Measurements from ENCODE around the gene GNB1. TPM values are rescaled to one million over a fixed set of nuclear protein-coding genes. Genes with fewer than 3 reads are reported as not detected.
"Not testable (repeated sequence)": the region's sequence is repeated elsewhere in the genome, so short reads cannot be mapped to it uniquely, and the experiment has no call there.

GNB1 gene
- total and polyA plus RNA-seq, 2 of the 4 experiments (the other 2 are of a cell fraction): 73.5 to 371 TPM

GRCh38 chr1:1889090-1889750 is 1.7 kb downstream of the GNB1 start:
- H3K14ac ChIP-seq (replicated peaks; ENCODE audit: low read depth, low read length): peak overlapping the region; percentile 87; the same call in 1 of the 2 replicates
- intact Hi-C loops (cut with micrococcal nuclease): loop anchor here (5.0 kb wide), 2 partner anchors 62 to 102 kb away; no protein-coding TSS in a partner anchor
- H3K79me1 ChIP-seq (ENCODE audit: low read depth in 1 of 2, low read length in 2 of 2): peaks cover 13 to 21% of the 10 kb centered on the region in 2 experiments
- no peaks in the 10 kb centered on the region for H3K9me3 ChIP-seq (ENCODE audit: control insufficient read depth, insufficient read depth, low read length)
- ATAC-seq (ENCODE audit: low read depth) (no peak), DNase-seq (peak; percentile 24)
- H2BK5ac ChIP-seq (ENCODE audit: low read depth, low read length, poor library complexity, severe bottlenecking): peak overlapping the region; percentile 28
- no peak overlapping the region for H4K5ac ChIP-seq (ENCODE audit: low read depth, low read length)
- H3K9me1 ChIP-seq (ENCODE audit: insufficient read depth, low read length): no peaks in the 10 kb centered on the region; the same call in 1 of the 2 replicates
- 17% methylated on average over 2 of the region's 9 CpGs; no CpG with 5 or more reads in 1 of the 2 experiments for WGBS, 2 experiments (ENCODE audit: extremely low coverage in 2 of 2, insufficient read length in 1 of 2)
- H4K91ac ChIP-seq (ENCODE audit: insufficient read depth, low read depth, low read length): no peak overlapping the region
- no peak overlapping the region for H3K4ac ChIP-seq (ENCODE audit: low read depth, low read length)
- POLR2A ChIA-PET (ENCODE audit: unreplicated experiment): interaction anchor here (0.7 kb wide), 1 partner anchor 82 kb away, joined by 8 read pairs; no protein-coding TSS in a partner anchor
- BruUV-seq (replicated peaks): no TSS peak
- no peak overlapping the region for H3K18ac ChIP-seq (ENCODE audit: low read depth, low read length)
- TF ChIP-seq CEBPB (IDR thresholded peaks at IDR 0.05; ENCODE audit: low read depth, low read length): peak; percentile 27; the same call in 1 of the 2 replicates
- TF ChIP-seq POLR2A (IDR thresholded peaks at IDR 0.05; ENCODE audit: low read depth, low read length): no peak
- H2AK9ac ChIP-seq (replicated peaks; ENCODE audit: low read depth, low read length, poor library complexity): no peak overlapping the region
- H4K8ac ChIP-seq (ENCODE audit: low read depth in 2 of 2, low read length in 2 of 2): peak overlapping the region in 1 of 2 experiments; percentile 94; a peak in 1 of 4 replicates
- dilution Hi-C loops (cut with HindIII; ENCODE audit: low sequenced_read_pairs, unreplicated experiment): loop anchor here (10.0 kb wide), 1 partner anchor 64 kb away; no protein-coding TSS in a partner anchor
- peak overlapping the region; percentile 76 for H3K23ac ChIP-seq (ENCODE audit: low read depth, low read length)
- peak overlapping the region; percentile 84 for H3K27ac ChIP-seq (ENCODE audit: insufficient read depth, low read length)
- no peak overlapping the region for H2BK120ac ChIP-seq (ENCODE audit: low read depth, low read length)
- peak overlapping the region; percentile 38; the same call in 1 of the 2 replicates for H3K56ac ChIP-seq (ENCODE audit: extremely low read depth, insufficient read depth, low read length)
- in situ Hi-C loops (cut with MboI; ENCODE audit: low sequenced_read_pairs): loop anchor here (10.0 kb wide), 1 partner anchor 94 kb away; no protein-coding TSS in a partner anchor
- H3K4me3 ChIP-seq (ENCODE audit: insufficient read depth, low read depth, low read length): peak overlapping the region; percentile 87
- H2AFZ ChIP-seq (replicated peaks; ENCODE audit: low read length, poor library complexity): no peak overlapping the region
- H3K4me2 ChIP-seq (ENCODE audit: low read depth, low read length): peak overlapping the region; percentile 90
- peak overlapping the region; percentile 86; the same call in 1 of the 2 replicates for H2AK5ac ChIP-seq (ENCODE audit: low read depth, low read length)
- peaks cover 58% of the 10 kb centered on the region for H4K20me1 ChIP-seq (ENCODE audit: insufficient read depth, low read length)
- CTCF ChIA-PET: interaction anchor here (0.6 kb wide), 1 partner anchor 265 kb away, joined by 4 read pairs; no protein-coding TSS in a partner anchor
- H3K27me3 ChIP-seq (ENCODE audit: control insufficient read depth, insufficient read depth, low read length): no peaks in the 10 kb centered on the region
- H3K9ac ChIP-seq (ENCODE audit: low read depth, low read length): peak overlapping the region; percentile 91
- H3K36me3 ChIP-seq (ENCODE audit: control insufficient read depth, insufficient read depth, low read length): no peaks in the 10 kb centered on the region; the same call in none of the 2 replicates
- H2BK20ac ChIP-seq (ENCODE audit: low read depth, low read length): no peak overlapping the region
- H2BK15ac ChIP-seq (ENCODE audit: low read depth, low read length): no peak overlapping the region
- H3K4me1 ChIP-seq (ENCODE audit: control insufficient read depth, insufficient read depth, low read length): peaks cover 11% of the 10 kb centered on the region

GRCh38 chr1:1883890-1884289 is 7.0 kb downstream of the GNB1 start:
- ATAC-seq (ENCODE audit: low read depth); POLR2A ChIA-PET (ENCODE audit: unreplicated experiment); H2BK15ac ChIP-seq (ENCODE audit: low read depth, low read length); H3K27me3 ChIP-seq (ENCODE audit: control insufficient read depth, insufficient read depth, low read length); H2BK120ac ChIP-seq (ENCODE audit: low read depth, low read length); H3K23ac ChIP-seq (ENCODE audit: low read depth, low read length); H4K8ac ChIP-seq (ENCODE audit: low read depth in 2 of 2, low read length in 2 of 2); H3K4ac ChIP-seq (ENCODE audit: low read depth, low read length); H2BK5ac ChIP-seq (ENCODE audit: low read depth, low read length, poor library complexity, severe bottlenecking); DNase-seq; H3K56ac ChIP-seq (ENCODE audit: extremely low read depth, insufficient read depth, low read length); H3K4me1 ChIP-seq (ENCODE audit: control insufficient read depth, insufficient read depth, low read length); H2BK20ac ChIP-seq (ENCODE audit: low read depth, low read length); H4K5ac ChIP-seq (ENCODE audit: low read depth, low read length); H2AFZ ChIP-seq (replicated peaks; ENCODE audit: low read length, poor library complexity); H4K91ac ChIP-seq (ENCODE audit: insufficient read depth, low read depth, low read length); H3K27ac ChIP-seq (ENCODE audit: insufficient read depth, low read length); H3K9ac ChIP-seq (ENCODE audit: low read depth, low read length); H2AK5ac ChIP-seq (ENCODE audit: low read depth, low read length); H3K14ac ChIP-seq (replicated peaks; ENCODE audit: low read depth, low read length); H3K18ac ChIP-seq (ENCODE audit: low read depth, low read length); H3K36me3 ChIP-seq (ENCODE audit: control insufficient read depth, insufficient read depth, low read length); H3K9me3 ChIP-seq (ENCODE audit: control insufficient read depth, insufficient read depth, low read length); BruUV-seq (replicated peaks); H2AK9ac ChIP-seq (replicated peaks; ENCODE audit: low read depth, low read length, poor library complexity); H3K4me2 ChIP-seq (ENCODE audit: low read depth, low read length); H3K4me3 ChIP-seq (ENCODE audit: insufficient read depth, low read depth, low read length): not testable (repeated sequence)
- in situ Hi-C loops (cut with MboI; ENCODE audit: low sequenced_read_pairs): loop anchor here (10.0 kb wide), 1 partner anchor 89 kb away; no protein-coding TSS in a partner anchor
- peaks cover 16% of the 10 kb centered on the region for H3K9me1 ChIP-seq (ENCODE audit: insufficient read depth, low read length)
- peaks cover 0 to 17% of the 10 kb centered on the region in 2 experiments; a peak in 2 of 4 replicates for H3K79me1 ChIP-seq (ENCODE audit: low read depth in 1 of 2, low read length in 2 of 2)
- H4K20me1 ChIP-seq (ENCODE audit: insufficient read depth, low read length): peaks cover 100% of the 10 kb centered on the region
- CTCF ChIA-PET: interaction anchor here (0.9 kb wide), 1 partner anchor 22 kb away, joined by 4 read pairs; no protein-coding TSS in a partner anchor
- WGBS, 2 experiments (ENCODE audit: extremely low coverage in 2 of 2, insufficient read length in 1 of 2): 86% methylated on average over 6 of the region's 11 CpGs; no CpG with 5 or more reads in 1 of the 2 experiments
- dilution Hi-C loops (cut with HindIII; ENCODE audit: low sequenced_read_pairs, unreplicated experiment): loop anchor here (10.0 kb wide), 1 partner anchor 59 kb away; no protein-coding TSS in a partner anchor
- intact Hi-C loops (cut with micrococcal nuclease): loop anchor here (2.0 to 5.0 kb wide), 2 partner anchors 25 to 37 kb away; no protein-coding TSS in a partner anchor

Measured in IMR-90 (cell line).